Measurements from ENCODE around the gene ABHD11.
"Not testable (repeated sequence)": the region's sequence is repeated elsewhere in the genome, so short reads cannot be mapped to it uniquely, and the experiment has no call there.

ABHD11 gene

DNA sequence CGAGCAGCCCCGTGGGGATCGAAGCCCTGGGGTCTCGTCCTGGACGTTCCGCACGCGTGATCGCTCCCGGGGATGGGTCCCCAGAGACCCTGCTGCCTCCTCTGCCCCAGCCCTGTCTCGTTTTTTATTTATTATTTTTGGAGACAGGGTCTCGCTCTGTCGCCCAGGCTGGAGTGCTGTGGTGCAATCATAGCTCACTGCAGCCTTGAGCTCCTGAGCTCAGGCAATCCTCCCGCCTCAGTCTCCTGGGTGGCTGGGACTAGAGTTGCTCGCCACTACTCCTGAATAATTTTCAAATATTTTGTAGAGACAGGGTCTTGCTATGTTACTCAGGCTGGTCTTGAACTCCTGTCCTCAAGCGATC lies 18.8 kb downstream of the ABHD11 start:
- no peak for DNase-seq

DNA sequence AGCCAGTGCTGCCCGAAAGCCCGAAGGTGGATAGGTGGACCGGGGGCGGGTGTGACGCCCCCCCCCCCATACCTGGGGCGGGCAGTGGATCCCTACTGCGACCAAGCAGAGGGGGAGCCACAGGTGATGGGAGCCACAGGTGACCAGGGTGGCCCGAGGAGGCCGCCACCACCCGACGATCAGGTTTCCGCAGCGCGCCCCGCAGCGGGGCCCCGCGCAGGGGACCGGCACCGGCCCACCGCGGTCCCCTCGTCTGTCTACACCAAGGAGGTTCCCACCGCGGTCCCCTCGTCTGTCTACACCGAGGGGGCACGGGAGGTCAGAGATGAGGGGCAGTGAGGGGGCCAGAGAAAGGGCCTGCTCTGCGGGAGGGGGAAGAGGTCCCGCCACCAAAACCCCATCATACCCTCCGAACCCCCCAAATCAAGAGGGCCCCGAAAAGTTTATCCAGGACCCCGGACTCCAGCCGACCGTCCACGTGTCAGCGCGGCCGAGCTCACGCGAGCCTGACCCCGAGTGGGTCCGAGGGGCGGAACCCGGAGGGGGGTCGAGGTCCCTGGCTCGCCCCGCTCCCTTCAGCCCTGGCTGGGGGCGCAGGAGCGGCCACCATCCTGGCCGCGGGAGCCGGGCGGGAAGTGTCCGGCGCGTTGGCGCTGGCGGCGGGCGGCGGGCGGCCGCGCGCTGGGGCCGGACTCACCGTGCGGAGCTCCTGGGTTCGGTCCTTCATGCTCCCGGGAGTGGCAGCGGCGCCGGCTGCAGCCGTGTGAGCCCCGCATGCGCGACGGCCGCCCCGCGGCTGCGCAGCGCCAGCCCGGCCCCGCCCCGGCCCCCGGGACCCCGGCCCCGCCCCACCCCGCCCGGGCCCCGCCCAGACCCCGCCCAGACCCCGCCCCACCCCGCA lies 19.4 kb downstream of the ABHD11 start, which contains the start of gene STX1A:
STX1A (minus strand) TSS at position 765 of the 901 bp plus-strand sequence; CDS start at position 727, 38 bp downstream.
- peak in 43 of 56 donors; percentile 18 to 83 (median 53) for DNase-seq

DNA sequence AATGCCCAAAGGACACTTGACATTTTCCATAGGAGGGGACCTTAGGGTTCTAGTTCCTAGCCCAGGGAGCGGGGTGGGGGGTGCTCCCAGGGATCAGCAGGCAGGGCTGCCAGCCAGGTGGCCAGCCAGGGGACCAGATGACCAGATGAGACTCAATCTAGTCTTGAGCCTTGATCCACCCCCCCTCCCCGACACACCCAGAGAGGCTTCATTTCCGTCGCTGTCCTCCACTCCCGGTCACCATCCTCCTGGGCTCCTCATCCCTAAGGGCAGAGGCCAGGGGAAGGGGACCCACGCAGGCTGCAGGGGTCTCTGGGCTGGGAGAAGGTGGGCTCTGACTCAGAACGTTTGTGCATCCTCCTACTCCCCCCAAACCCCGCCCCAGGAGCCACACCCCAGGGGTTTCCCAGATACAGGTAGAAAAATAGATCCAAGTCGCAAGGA lies 20.1 kb downstream of the ABHD11 start:
- DNase-seq, result no peak

DNA sequence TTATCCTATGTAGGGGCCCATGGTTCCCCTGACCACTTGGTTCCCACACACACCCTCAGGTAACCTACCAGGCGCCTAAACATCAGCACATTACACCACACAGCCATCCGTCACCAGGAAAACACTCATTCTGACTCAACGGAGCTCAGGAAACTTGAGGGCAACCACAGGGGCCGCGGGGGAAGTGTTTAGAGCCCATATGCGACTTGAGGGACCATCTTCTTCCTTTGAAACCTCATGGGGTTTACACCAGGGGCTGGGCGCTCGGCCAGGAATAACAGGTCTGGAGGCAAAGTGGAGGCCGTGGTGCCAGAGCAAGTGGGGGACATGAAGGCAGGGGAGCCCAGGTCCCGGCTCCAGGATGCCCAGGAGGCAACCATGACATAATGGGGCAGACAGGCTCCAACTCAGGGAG lies 20.6 kb downstream of the ABHD11 start:
- no peak for DNase-seq

DNA sequence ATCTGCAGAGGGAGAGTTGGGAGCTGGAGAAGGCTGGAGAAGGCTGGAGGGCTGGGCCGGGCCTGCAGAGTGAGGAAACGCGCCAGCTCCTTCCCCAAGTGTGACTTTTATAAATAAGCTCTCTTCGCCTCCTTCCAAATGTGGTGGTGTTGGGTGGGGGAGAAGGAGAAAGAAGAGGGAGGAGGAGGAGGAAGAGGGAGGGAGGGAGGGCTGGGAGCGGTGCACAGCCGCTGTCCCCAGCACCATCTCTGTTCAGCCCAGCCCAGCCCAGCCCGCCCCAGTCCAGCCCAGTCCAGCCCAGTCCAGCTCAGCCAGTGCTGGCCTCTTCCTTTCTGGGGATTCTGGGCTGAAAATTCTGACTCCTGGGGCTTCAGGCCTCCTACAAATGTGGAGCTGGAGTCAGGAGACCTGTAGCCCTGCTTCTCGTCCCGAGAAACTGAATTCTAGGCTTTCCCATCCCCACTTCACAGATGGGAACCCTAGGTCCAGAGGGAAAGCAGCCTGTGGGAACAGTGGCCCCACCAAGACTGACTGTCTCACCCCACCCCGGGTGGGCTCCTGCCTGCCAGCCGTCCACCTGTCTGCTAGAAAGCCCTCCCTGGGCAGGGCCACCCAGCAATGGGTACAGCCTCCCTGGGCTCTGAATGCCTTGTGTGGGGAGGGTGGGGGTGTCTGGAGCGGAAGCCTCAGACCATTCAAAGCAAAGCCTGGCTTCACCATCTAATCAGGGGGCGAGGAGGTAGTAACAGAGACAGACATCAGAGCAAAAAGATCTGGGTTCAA lies 21.4 kb downstream of the ABHD11 start:
- DNase-seq, result peak in 7 of 56 donors; percentile 12 to 36 (median 23)

DNA sequence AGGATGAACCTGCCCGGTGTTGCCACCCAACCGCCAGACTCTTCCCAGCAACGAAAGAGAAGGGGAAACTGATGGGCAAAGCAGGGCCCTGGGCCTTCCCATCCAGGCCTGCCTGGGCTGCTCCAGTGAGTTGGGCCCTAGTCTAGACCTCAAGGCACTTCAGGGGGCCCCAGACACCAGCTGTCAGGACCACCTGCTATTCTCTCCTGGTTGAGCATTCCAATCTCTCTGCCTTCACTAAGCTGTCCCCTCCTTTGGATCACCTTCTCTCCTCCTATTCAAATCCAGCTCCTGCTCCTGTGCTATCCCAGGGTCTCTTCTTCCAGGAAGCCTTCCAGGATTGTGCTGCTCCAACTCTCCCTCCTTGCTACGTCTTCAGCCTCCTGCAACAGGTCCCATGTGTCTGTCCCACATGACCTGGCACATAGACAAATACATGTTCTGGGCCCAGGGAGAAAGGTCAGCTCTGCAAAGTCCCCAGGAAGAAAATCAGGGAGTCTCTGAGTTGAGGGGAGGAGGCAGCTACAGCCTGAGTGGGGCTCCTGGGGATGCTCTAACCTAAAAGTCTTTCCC lies 22.2 kb downstream of the ABHD11 start:
- DNase-seq, result no peak

DNA sequence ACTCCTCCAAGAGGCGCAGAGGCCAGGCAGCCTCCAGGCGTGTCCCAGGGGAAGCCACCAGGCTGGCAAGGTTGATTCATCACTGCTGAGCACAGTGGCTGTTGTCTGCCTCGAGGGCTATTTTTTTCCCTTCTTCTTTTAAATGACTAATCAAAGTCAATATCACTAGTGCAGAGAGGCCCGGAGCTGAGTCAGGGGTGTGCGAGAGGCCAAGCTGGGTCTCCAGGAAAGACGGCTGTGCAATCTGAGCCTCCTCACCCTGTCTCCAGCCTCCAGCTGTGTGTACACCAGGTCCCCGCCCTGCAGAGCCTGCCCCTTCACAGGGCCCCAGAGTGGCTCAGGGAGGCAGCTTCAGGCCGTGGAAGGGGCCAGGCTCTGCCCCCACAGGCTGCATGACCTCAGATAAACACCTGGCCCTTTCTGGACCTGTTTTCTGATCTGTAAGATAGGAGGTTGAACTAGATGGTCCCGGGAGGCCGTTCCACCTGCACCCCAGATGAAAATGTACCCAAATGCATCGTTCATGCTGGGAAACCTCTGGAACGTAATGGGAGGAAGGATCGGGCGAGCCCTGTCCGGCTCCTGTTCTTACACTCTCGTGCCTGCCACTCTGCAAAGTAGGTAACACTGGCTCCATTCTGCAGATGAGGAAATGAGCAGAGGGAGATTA lies 22.8 kb downstream of the ABHD11 start:
- no peak for DNase-seq

DNA sequence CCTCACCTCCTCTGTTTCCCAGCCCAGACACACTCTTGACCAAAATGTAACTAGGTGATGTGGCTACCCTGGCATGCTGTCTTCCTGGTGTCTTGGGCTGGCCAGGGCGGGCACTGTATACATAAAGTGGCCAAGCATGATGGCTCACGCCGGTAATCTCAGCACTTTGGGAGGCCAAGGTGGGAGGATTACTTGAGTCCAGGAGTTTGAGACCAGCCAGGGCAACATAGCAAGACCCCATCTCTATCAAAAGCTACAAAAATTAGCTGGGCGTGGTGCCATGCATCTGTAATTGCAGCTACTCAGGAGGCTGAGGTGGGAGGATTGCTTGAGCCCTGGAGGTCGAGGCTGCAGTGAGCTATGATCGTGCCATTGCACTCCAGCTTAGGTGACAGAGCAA lies 25.3 kb downstream of the ABHD11 start:
- DNase-seq, result not testable (repeated sequence)

DNA sequence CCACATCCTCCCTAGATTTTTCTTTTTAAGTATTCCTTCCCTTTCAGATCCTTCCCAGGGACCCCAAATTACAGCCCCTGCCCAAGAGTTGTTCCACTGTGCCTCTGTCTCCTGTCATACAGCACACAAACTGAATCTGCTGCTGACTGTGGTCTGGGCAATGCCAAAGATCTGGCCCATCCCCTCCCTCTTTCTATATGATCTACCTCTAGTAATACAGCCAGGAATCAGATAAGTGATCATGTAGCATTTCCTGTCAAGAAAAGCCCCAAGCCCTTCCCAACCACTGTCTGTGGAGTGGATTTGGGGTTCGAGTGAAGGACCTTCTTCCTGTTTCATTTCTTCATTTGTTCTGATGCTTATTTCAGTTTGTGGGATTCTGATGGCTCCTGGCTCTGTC lies 25.8 kb downstream of the ABHD11 start:
- DNase-seq, result no peak

DNA sequence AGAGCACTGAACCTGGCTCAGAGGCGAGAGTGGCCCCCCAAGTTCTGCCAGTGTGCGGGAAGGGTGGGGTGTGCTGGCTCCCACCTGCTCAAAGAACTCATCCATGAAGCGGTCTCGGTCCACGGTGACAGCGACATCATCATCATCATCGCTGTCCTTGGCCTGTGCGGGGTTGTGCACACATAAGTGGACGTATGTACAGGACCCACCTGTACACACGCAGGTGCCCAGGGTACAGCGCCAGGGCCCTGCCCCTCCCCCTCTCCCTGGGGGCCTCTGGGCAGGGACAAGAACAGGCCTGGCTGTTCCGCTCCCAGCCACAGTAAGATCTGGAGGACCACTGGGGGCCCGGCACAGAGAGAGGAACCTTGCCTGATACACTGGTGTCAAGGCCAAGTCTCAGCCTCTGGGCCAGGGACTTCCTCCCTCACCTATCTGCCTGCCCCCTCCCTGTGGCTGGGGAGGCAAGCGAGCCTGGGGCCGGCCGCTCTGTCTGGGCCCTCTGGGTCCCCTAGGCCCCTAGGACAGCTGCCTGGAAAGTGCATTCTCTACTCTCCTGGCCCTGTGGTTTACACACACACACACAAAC lies 29.5 kb downstream of the ABHD11 start:
- DNase-seq, result no peak

DNA sequence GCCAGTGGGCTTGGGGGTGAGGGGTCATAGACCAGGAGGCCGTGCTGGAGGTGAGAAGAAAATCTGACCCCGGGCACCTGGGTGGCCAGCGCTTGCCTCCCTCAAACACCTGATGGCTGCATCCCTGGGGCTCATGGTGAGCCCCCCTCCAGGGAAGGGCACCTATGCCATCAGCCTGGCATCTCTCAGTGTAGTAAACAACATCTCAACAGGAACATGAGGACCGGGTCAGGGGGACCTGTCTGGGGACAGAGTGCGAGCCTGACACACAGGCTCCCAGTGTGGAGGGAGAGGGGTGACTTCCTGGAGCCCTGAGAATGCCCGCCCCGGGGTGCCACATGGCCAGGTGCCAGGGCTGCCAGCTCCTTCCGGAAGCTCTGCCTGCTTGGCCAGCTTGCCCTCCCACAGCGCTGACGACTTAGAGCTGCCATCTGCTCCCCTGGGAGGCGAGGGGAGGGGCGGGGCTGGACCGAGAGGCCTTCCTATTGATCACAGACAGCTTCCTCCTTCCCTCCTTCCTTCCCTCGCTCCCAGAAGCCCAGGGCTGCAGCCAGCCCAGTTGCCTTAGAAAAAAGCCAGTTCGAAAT lies 31.5 kb downstream of the ABHD11 start:
- peak in 35 of 56 donors; percentile 15 to 73 (median 36) for DNase-seq

DNA sequence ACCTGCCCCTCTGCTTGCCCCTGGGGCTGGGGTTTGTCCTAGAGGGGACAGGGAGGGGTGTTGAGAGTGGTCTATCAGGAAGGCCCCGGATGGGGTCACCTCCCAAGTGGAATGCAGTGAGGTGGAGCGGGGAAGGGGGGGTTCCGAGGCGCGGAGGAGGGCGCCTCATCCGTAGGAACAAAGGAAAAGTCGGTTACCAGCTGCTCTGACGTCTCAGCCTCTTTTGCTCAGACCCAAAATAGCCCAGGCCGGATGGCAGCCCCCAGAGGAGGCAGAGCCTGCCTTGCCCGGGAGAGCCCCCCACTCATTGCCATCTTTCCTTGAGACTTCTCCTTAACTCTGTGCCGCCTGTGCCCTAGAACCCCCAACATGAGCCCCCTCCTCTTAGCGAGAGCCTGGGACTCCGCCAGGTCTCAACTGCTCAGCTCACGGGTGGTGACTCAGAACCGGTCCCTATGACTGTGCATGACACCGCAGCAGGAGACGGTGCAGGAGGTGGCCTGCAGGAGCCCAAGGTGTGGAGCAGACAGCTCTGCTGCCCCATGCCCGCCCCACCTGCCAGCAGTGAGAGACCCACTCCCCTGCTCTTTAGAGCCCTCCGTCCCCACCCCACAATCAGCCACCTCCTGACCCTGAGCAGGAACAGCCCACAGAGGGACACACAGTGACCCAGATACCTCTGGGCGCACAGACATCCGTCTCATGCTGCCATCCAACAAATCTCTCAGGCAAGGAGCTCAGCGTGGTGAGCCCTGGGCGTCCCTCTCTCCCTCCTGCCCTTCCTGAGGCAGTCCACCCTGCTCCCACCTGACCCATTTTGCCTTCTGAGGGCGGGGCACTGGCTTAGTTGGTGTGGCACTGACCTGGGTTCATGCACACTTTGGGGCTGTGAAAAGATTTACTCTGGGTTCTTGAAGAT lies 32.2 kb downstream of the ABHD11 start:
- peak in 2 of 56 donors; percentile 10 to 43 for DNase-seq

DNA sequence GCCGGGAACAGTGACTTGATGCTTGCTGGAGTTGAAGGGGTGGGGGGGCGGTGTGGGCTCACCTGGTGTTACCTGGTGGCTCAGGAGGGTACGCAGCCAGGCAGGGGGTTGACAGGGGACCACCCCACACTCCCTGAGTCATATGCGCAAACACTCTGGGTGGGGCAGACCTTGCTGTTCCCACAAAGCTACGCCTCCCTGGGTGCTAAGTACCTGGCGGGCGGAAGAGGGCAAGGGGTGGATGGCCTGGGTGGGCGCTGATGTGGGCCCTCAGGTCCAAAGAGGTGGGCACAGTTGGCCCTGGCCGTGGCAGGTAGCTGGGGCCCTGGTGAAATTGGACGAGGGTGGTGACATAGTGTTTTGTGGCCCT lies 33.1 kb downstream of the ABHD11 start:
- DNase-seq, result peak in 1 of 56 donors; percentile 22

DNA sequence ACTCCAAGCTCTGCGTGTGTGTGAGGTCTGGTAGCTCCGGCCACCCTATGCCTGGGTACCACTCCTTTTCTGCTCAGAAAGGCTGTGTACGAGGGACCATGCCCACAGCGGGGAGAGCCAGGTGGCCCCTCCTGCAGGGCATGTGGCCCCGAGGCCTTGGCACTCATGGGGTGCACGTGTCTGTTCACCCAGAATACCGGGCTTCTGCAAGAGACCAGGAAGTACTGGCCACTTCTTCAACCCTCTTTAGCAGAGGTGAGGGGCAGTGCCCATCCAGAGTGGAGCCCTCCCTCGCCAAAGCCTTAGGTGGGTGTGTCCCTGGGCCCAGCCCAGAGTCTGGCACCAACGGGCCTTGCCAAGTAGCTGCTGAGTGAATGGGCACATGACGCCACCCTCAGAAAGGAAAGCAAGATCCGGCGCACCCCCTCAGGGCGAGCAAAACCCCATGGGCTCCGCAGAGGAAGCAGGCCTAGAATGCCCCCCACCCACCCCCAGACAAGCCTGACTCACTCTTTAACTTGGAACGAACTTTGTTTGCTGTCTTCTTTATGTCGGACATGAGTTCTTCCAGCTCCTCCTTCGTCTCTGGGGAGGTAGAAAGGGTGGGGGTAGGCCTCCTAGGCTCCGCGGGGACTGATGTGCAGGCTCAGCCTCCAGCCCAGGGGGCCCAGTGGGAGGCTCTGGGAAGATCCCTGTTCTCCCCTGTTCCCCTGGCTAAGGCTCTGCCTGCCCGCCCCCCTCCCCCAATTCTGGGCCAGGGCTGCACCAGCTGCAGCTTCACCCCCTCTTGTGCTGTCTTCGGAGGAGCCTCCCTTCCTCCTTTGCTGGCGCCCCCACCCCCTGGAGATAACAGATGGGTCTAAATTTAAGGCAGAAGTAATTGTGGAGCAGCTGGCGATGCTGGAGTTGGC lies 33.7 kb downstream of the ABHD11 start:
- peak in 20 of 56 donors; percentile 10 to 67 (median 43) for DNase-seq

DNA sequence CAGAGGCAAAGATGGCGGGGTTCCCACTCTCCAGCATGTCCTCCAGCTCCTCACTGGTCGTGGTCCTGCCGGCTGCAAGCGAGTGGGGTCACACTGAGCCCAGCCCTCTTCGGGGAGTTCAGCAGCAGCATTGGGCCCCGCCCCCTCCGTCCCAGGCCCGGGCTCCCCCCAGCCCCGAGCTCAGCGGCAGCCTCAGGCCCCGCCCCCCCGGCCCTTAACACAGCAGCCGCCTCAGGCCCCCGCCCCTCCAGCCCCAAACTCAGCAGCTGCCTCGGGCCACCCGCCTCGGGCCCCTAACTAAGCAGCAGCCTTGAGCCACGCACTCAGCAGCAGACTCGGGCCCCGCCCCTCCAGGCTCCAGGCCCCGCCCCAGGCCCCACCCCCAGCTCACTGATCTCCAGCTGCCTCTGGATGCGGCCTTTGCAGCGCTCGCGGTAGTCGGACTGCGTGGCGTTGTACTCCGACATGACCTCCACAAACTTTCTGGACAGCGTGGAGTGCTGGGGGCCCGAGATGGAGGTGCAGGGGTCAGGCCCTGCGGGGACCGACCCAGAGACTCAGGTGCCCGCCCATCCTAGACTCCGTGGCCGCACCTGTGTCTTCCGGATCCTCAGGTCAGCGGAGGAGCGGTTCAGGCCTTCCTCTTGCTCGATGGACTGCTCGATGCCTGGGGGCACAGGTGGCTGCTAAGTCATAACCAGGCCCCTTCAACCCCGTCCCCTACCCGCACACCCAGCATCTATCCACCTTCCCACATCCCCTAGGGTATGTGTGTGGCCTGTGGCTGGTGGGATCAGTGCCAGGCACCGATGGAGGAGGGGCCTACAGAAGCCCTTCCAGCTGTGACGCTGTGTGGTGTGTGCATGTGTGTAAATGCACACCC lies 34.6 kb downstream of the ABHD11 start:
- peak in 9 of 56 donors; percentile 3 to 66 (median 20) for DNase-seq

DNA sequence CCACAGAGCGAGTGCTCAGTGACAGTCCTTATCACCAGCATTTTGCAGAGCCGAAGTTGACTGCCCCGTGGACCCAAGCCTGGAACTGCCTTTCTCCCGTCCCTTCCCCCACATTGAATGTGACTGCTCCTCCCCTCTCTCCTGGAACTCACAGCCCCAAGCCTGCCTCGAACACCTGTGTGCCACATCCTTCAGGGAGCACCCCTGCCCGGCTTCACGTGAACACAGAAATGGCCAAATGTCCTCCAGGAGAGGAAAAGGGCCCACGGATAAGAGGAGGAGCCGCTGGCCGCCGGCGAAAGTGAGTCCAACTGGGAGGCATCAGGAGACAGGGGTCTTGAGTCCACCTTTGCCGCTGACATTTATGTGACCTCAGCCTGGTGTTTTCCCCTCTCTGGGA lies 35.4 kb downstream of the ABHD11 start:
- DNase-seq, result no peak

DNA sequence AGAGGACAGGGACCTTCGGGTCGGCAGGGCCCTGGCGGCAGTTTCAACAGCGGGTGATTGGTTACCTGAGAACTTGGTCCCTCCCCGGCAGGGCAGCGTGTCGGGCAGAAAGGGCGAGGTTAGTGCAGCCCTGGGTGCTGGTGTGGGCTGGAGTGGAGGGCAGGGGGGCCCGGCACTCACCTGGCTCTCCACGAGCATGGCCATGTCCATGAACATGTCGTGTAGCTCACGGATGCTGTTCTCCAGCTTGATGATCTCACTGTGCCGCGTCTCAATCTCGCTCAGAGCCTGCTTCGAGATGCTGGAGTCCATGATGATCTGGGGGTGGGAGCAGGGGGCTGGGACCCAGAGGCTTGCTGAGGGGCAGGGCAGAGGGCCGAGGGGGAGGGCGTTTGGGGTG lies 35.9 kb downstream of the ABHD11 start:
- DNase-seq, result no peak

Measured in amygdala (tissue), 56 donors.